Measurements from ENCODE around the gene MTFR1L.

MTFR1L gene

DNA sequence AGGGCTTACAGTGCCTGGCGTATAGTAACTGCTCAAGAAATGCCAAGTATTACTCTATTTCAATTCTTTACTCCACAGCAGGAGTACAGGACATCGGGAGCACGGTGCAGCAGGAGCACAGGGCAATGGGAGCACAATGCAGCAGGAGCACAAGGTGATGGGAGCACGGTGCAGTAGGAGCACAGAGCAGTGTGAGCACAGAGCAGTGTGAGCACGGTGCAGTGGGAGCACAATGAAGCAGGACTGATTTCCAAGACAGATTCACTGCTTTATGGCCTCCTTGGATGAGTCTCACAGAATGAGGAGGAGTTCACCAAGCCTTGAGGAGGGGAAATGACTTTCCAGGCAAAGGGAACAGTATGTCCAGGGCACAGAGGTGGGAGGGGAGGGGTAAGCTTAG, 60.8 kb downstream of the MTFR1L start:
- no peak for DNase-seq (ENCODE audit: low read depth)
- TF ChIP-seq, protein P1, sequence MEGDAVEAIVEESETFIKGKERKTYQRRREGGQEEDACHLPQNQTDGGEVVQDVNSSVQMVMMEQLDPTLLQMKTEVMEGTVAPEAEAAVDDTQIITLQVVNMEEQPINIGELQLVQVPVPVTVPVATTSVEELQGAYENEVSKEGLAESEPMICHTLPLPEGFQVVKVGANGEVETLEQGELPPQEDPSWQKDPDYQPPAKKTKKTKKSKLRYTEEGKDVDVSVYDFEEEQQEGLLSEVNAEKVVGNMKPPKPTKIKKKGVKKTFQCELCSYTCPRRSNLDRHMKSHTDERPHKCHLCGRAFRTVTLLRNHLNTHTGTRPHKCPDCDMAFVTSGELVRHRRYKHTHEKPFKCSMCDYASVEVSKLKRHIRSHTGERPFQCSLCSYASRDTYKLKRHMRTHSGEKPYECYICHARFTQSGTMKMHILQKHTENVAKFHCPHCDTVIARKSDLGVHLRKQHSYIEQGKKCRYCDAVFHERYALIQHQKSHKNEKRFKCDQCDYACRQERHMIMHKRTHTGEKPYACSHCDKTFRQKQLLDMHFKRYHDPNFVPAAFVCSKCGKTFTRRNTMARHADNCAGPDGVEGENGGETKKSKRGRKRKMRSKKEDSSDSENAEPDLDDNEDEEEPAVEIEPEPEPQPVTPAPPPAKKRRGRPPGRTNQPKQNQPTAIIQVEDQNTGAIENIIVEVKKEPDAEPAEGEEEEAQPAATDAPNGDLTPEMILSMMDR (conservative IDR thresholded peaks at IDR 0.05; ENCODE audit: low read depth, low read length): no peak
- H3K4me3 ChIP-seq (ENCODE audit: low read depth, low read length): no peak overlapping the region

DNA sequence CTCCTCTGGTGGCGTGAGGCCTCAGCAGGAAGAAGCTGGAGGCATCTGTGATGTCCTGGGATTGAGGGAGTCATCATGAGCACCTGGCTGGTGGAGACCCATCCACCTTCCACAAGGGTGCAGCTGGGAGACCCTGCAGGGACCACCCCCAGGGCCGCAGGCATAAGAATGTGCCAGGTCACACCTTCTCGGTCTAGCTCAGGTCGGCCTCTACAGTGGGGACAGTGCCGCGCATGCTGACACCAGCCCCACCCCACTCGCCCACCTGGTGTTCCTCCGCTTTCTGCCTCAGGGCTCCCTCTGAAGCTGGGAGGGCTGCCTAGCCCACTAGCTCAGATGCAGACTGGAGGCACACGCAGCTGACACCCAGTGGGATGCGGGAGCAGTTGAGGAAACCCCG, 61.5 kb downstream of the MTFR1L start:
- DNase-seq (ENCODE audit: low read depth): no peak
- TF ChIP-seq, protein P1 (conservative IDR thresholded peaks at IDR 0.05; ENCODE audit: low read depth, low read length): no peak
- no peak overlapping the region for H3K4me3 ChIP-seq (ENCODE audit: low read depth, low read length)

Measured in choroid plexus epithelial cell (primary cell).